IPS-18c (cell line): ENCODE results near the gene CENPN.

Experiments used
- H3K4me3 ChIP-seq: 2 replicates; pipeline ENCODE4 v1.7.0; 2013; ENCODE audit warnings: low read depth, mild to moderate bottlenecking, low read length, moderate library complexity; ENCODE audit not compliant: insufficient read depth
- H3K9me3 ChIP-seq: one replicate; pipeline ENCODE4 v1.6.1; 2013; ENCODE audit warnings: mild to moderate bottlenecking, low read length, moderate library complexity; ENCODE audit not compliant: control insufficient read depth, insufficient read depth

CENPN gene

GRCh38 chr16:81006813-81007695, at the start of gene CENPN, which contains the start of gene CMC2:
CENPN (plus strand) TSS chr16:81007214; CDS start chr16:81011940, 4,726 bp downstream.
CMC2 (minus strand) TSS chr16:81006885; CDS start chr16:80997394, 9,491 bp downstream.
- H3K9me3 ChIP-seq = no peaks in the 10 kb centered on the region
- peak within 1 kb of the TSS; percentile 98 for H3K4me3 ChIP-seq

- Histone ChIP-seq H3K4me3 (no peak overlapping the region), H3K9me3 (no peaks in the 10 kb centered on the region)
These were observed 48.7 kb upstream of the CENPN start for GRCh38 chr16:80958284-80958683.

GRCh38 chr16:80962879-80963278, 44.1 kb upstream of the CENPN start:
- Histone ChIP-seq H3K4me3 (no peak overlapping the region), H3K9me3 (no peaks in the 10 kb centered on the region)

- Histone ChIP-seq H3K9me3 (no peaks in the 10 kb centered on the region), H3K4me3 (no peak overlapping the region)
These were observed 42.7 kb upstream of the CENPN start for GRCh38 chr16:80964351-80964750.

- H3K4me3 ChIP-seq = no peak overlapping the region
- H3K9me3 ChIP-seq = no peaks in the 10 kb centered on the region
These were observed 40.4 kb upstream of the CENPN start for GRCh38 chr16:80966617-80967016.

- H3K4me3 ChIP-seq = no peak overlapping the region
These were observed 38.5 kb upstream of the CENPN start for GRCh38 chr16:80968386-80969113.

GRCh38 chr16:80969114-80969484, 37.9 kb upstream of the CENPN start:
- H3K9me3 ChIP-seq = no peaks in the 10 kb centered on the region

More at GRCh38 chr16:80968386-80969113, 38.5 kb upstream of the CENPN start:
- H3K9me3 ChIP-seq = no peaks in the 10 kb centered on the region

GRCh38 chr16:80971819-80972218, 35.2 kb upstream of the CENPN start:
- Histone ChIP-seq H3K9me3 (no peaks in the 10 kb centered on the region), H3K4me3 (no peak overlapping the region)

More at GRCh38 chr16:80969114-80969484, 37.9 kb upstream of the CENPN start:
- no peak overlapping the region for H3K4me3 ChIP-seq

GRCh38 chr16:80972611-80973010, 34.4 kb upstream of the CENPN start:
- Histone ChIP-seq H3K4me3 (no peak overlapping the region), H3K9me3 (no peaks in the 10 kb centered on the region)

GRCh38 chr16:80973991-80974390, 33.0 kb upstream of the CENPN start:
- Histone ChIP-seq H3K9me3 (no peaks in the 10 kb centered on the region), H3K4me3 (no peak overlapping the region)

GRCh38 chr16:80974649-80975376, 32.2 kb upstream of the CENPN start:
- Histone ChIP-seq H3K9me3 (no peaks in the 10 kb centered on the region), H3K4me3 (no peak overlapping the region)

GRCh38 chr16:80976946-80977345, 30.1 kb upstream of the CENPN start:
- Histone ChIP-seq H3K4me3 (no peak overlapping the region), H3K9me3 (no peaks in the 10 kb centered on the region)

GRCh38 chr16:80981103-80981502, 25.9 kb upstream of the CENPN start:
- H3K9me3 ChIP-seq = no peaks in the 10 kb centered on the region
- no peak overlapping the region for H3K4me3 ChIP-seq

GRCh38 chr16:80982646-80983045, 24.4 kb upstream of the CENPN start:
- no peak overlapping the region for H3K4me3 ChIP-seq
- no peaks in the 10 kb centered on the region for H3K9me3 ChIP-seq

- H3K9me3 ChIP-seq = no peaks in the 10 kb centered on the region
- no peak overlapping the region for H3K4me3 ChIP-seq
These were observed 22.7 kb upstream of the CENPN start for GRCh38 chr16:80984124-80984892.

- no peaks in the 10 kb centered on the region for H3K9me3 ChIP-seq
- no peak overlapping the region for H3K4me3 ChIP-seq
These were observed 21.4 kb upstream of the CENPN start for GRCh38 chr16:80985611-80986010.

GRCh38 chr16:80986557-80986956, 20.5 kb upstream of the CENPN start:
- H3K4me3 ChIP-seq = no peak overlapping the region
- no peaks in the 10 kb centered on the region for H3K9me3 ChIP-seq
